Caco-2 (cell line): ENCODE results near the gene ADAMTS15. TPM values are rescaled to one million over a fixed set of nuclear protein-coding genes. Genes with fewer than 3 reads are reported as not detected.

Source experiments
- BruUV-seq: library from RNA; stranded (reverse); fragments of 400-500 nt; replicated peaks from 2 replicates; lab custom pipeline; 2021; lab: Mats Ljungman, UMichigan
- CTCF ChIA-PET: fragments of 300-600 bp; sonication (Branson Sonifier 250); formaldehyde crosslinking; loops from one replicate; lab custom pipeline; 2022; ENCODE audit warnings: antibody characterized with exemption; lab: Charles Lee
- POLR2A ChIA-PET: fragments of 300-600 bp; sonication (Branson Sonifier 250); formaldehyde crosslinking; loops from one replicate; lab custom pipeline; 2022; ENCODE audit warnings: antibody characterized with exemption; lab: Charles Lee
- DNase-seq, 2 experiments: peaks; one replicate each; pipeline versions ENCODE4 v3.0.0 to v3.0.0-alpha.2; 2020 to 2022
- H3K27me3 ChIP-seq: replicated peaks from 2 replicates; pipeline ENCODE4 v1.6.0; 2011; ENCODE audit warnings: low read length; ENCODE audit not compliant: control insufficient read depth, insufficient read depth
- H3K36me3 ChIP-seq: 2 replicates; pipeline ENCODE4 v1.5.1; 2011; ENCODE audit warnings: low read length; ENCODE audit not compliant: control insufficient read depth, insufficient read depth
- H3K4me1 ChIP-seq: fragments of 250-450 bp; sonication (Bioruptor Pico); 2 replicates; pipeline ENCODE4 v1.5.1; 2020; ENCODE audit warnings: mild to moderate bottlenecking
- H3K4me3 ChIP-seq: 2 replicates; pipeline ENCODE4 v1.5.1; 2011; ENCODE audit warnings: low read depth, mild to moderate bottlenecking, control low read depth, low read length
- H3K9me3 ChIP-seq: fragments of 250-450 bp; sonication (Bioruptor Pico); 2 replicates; pipeline ENCODE4 v1.5.1; 2020; ENCODE audit warnings: mild to moderate bottlenecking, moderate library complexity
- H3K27ac Mint-ChIP-seq: one replicate; pipeline ENCODE4 v1.8.0; 2022; ENCODE audit warnings: mixed read lengths; ENCODE audit not compliant: unreplicated experiment
- H3K27me3 Mint-ChIP-seq: one replicate; pipeline ENCODE4 v1.8.0; 2022; ENCODE audit warnings: mixed read lengths; ENCODE audit not compliant: insufficient read depth, unreplicated experiment
- H3K36me3 Mint-ChIP-seq: one replicate; pipeline ENCODE4 v1.8.0; 2022; ENCODE audit warnings: mild to moderate bottlenecking, mixed read lengths; ENCODE audit not compliant: insufficient read depth, unreplicated experiment
- H3K4me1 Mint-ChIP-seq: one replicate; pipeline ENCODE4 v1.8.0; 2022; ENCODE audit warnings: low read depth, mixed read lengths; ENCODE audit not compliant: unreplicated experiment
- H3K4me3 Mint-ChIP-seq: one replicate; pipeline ENCODE4 v1.8.0; 2022; ENCODE audit warnings: mild to moderate bottlenecking, moderate library complexity, mixed read lengths; ENCODE audit not compliant: unreplicated experiment
- H3K9me3 Mint-ChIP-seq: one replicate; pipeline ENCODE4 v1.8.0; 2022; ENCODE audit warnings: mixed read lengths; ENCODE audit not compliant: unreplicated experiment
- CTCF ChIP-seq, 2 experiments: fragments of 200-600 bp in 1 of 2; IDR thresholded peaks; 1 replicate in 1 of 2; 2 replicates in 1 of 2; pipeline versions ENCODE4 v1.5.1 to v1.8.0; 2011 to 2022; ENCODE audit warnings: antibody characterized with exemption in 1 of 2, control low read depth in 1 of 2, inconsistent platforms in 1 of 2, low read depth in 1 of 2, low read length in 1 of 2, mild to moderate bottlenecking in 1 of 2, moderate library complexity in 1 of 2; ENCODE audit not compliant: insufficient read depth in 1 of 2, severe bottlenecking in 1 of 2, unreplicated experiment in 1 of 2
- intact Hi-C: fragments of 100-400 bp; cut with micrococcal nuclease; formaldehyde crosslinking; loops from one replicate; pipeline ENCODE4 v1.10.0; 2022; ENCODE audit not compliant: unreplicated experiment
- total RNA-seq: library from RNA; stranded (reverse); gene quantifications from 2 replicates; pipeline ENCODE4 v1.2.3, GENCODE V29; 2022

Gene ADAMTS15
- total RNA-seq, 1 experiment from 2014 or later = 0.20 TPM

GRCh38 chr11:130510407-130511006, 62.1 kb downstream of the ADAMTS15 start:
- CTCF ChIA-PET = no interaction called here
- intact Hi-C loops = no loop called here
- POLR2A ChIA-PET = no interaction called here

GRCh38 chr11:130511765-130512164, 63.3 kb downstream of the ADAMTS15 start:
- H3K4me3 ChIP-seq = no peak overlapping the region
- DNase-seq = no peak
- H3K27ac Mint-ChIP-seq = no peak overlapping the region
- H3K36me3 Mint-ChIP-seq = no peaks in the 10 kb centered on the region
- H3K9me3 Mint-ChIP-seq = peaks cover 18% of the 10 kb centered on the region
- no peaks in the 10 kb centered on the region for H3K4me1 ChIP-seq
- no peaks in the 10 kb centered on the region; the same call in 1 of the 2 replicates for H3K27me3 ChIP-seq
- POLR2A ChIA-PET = no interaction called here
- no peak overlapping the region for H3K4me3 Mint-ChIP-seq
- no TSS peak for BruUV-seq
- TF ChIP-seq CTCF (IDR thresholded peaks at IDR 0.05; ENCODE audit: insufficient read depth in 1 of 2, low read depth in 1 of 2, low read length in 1 of 2, severe bottlenecking in 1 of 2, unreplicated experiment in 1 of 2) = no peak
- no peaks in the 10 kb centered on the region for H3K4me1 Mint-ChIP-seq
- peaks cover 9% of the 10 kb centered on the region; the same call in 1 of the 2 replicates for H3K9me3 ChIP-seq
- intact Hi-C loops = no loop called here
- no peaks in the 10 kb centered on the region for H3K36me3 ChIP-seq
- CTCF ChIA-PET = no interaction called here
- H3K27me3 Mint-ChIP-seq = peaks cover 7% of the 10 kb centered on the region

More at GRCh38 chr11:130510407-130511006, 62.1 kb downstream of the ADAMTS15 start:
- Mint-ChIP-seq H3K27ac (no peak overlapping the region), H3K36me3 (no peaks in the 10 kb centered on the region), H3K9me3 (peaks cover 30% of the 10 kb centered on the region), H3K4me1 (no peaks in the 10 kb centered on the region), H3K4me3 (no peak overlapping the region), H3K27me3 (peaks cover 13% of the 10 kb centered on the region)
- no peak for DNase-seq
- Histone ChIP-seq H3K27me3 (no peaks in the 10 kb centered on the region; the same call in 1 of the 2 replicates), H3K36me3 (no peaks in the 10 kb centered on the region), H3K9me3 (peaks cover 9% of the 10 kb centered on the region; the same call in 1 of the 2 replicates), H3K4me3 (no peak overlapping the region), H3K4me1 (no peaks in the 10 kb centered on the region)
- no TSS peak for BruUV-seq
- no peak for TF ChIP-seq CTCF (IDR thresholded peaks at IDR 0.05; ENCODE audit: insufficient read depth in 1 of 2, low read depth in 1 of 2, low read length in 1 of 2, severe bottlenecking in 1 of 2, unreplicated experiment in 1 of 2)

- no peak for DNase-seq
- no peak for TF ChIP-seq CTCF (IDR thresholded peaks at IDR 0.05; ENCODE audit: insufficient read depth in 1 of 2, low read depth in 1 of 2, low read length in 1 of 2, severe bottlenecking in 1 of 2, unreplicated experiment in 1 of 2)
- Mint-ChIP-seq H3K4me1 (no peaks in the 10 kb centered on the region), H3K27me3 (peaks cover 7% of the 10 kb centered on the region), H3K9me3 (peaks cover 10% of the 10 kb centered on the region), H3K4me3 (no peak overlapping the region), H3K36me3 (no peaks in the 10 kb centered on the region), H3K27ac (no peak overlapping the region)
- POLR2A ChIA-PET = no interaction called here
- Histone ChIP-seq H3K27me3 (no peaks in the 10 kb centered on the region; the same call in 1 of the 2 replicates), H3K4me1 (peaks cover under 1% of the 10 kb centered on the region; the same call in 1 of the 2 replicates), H3K9me3 (peaks cover 1% of the 10 kb centered on the region; the same call in 1 of the 2 replicates), H3K4me3 (no peak overlapping the region), H3K36me3 (no peaks in the 10 kb centered on the region)
- intact Hi-C loops = no loop called here
- no TSS peak for BruUV-seq
- CTCF ChIA-PET = no interaction called here
Measured at GRCh38 chr11:130512662-130513061, 64.2 kb downstream of the ADAMTS15 start.
